Measurements from ENCODE around the gene PEX13.

GRCh38 chr2:60973705-60974104 lies 43.8 kb upstream of the PEX13 start:
- TF ChIP-seq EZH2 (IDR thresholded peaks at IDR 0.05): no peak
- no peak for TF ChIP-seq POLR2AphosphoS5 (IDR thresholded peaks at IDR 0.05; ENCODE audit: borderline replicate concordance, low read depth, low read length)
